HCT116 (cell line): Measurements from ENCODE around the gene COG8. TPM values are rescaled to one million over a fixed set of nuclear protein-coding genes. Genes with fewer than 3 reads are reported as not detected.

Experiments
- ATAC-seq: fragments of 200-7000 bp; cut with Tn5 transposase; 2 replicates; pipeline ENCODE4 v1.9.1; 2020; ENCODE audit warnings: mild to moderate bottlenecking, moderate library complexity
- BruUV-seq: library from RNA; stranded (reverse); fragments of 400-500 nt; replicated peaks from 2 replicates; lab custom pipeline; 2021; lab: Mats Ljungman, UMichigan
- CTCF ChIA-PET: fragments of 300-600 bp; sonication (Branson Sonifier 250); formaldehyde crosslinking; loops from one replicate; lab custom pipeline; 2021; ENCODE audit warnings: antibody characterized with exemption; lab: Charles Lee
- POLR2A ChIA-PET: fragments of 300-600, 350-600 bp; sonication (Branson Sonifier 250); formaldehyde crosslinking; loops from one replicate; lab custom pipeline; 2021; ENCODE audit warnings: antibody characterized with exemption; lab: Charles Lee
- RAD21 ChIA-PET, 2 experiments: fragments of 300-600 bp; sonication (Branson Sonifier 250); formaldehyde crosslinking; loops; one replicate each; lab custom pipeline; 2023; ENCODE audit warnings: low total read pairs in 2 of 2; ENCODE audit not compliant: uncharacterized antibody in 2 of 2, unreplicated experiment in 2 of 2, low non-redundant PET in 1 of 2; lab: Charles Lee
- DNase-seq: peaks from one replicate; pipeline ENCODE4 v3.0.0-alpha.2; 2010; ENCODE audit warnings: low read depth, low spot score
- H2AFZ ChIP-seq: fragments of 200-600 bp; shearing (Covaris generic), sonication (generic); 2 replicates; pipeline ENCODE4 v1.6.1; 2017; ENCODE audit warnings: low read depth, mixed run types, mixed read lengths, antibody characterized with exemption, low read length; ENCODE audit not compliant: poor library complexity, severe bottlenecking
- H3K27ac ChIP-seq: 2 replicates; pipeline ENCODE4 v1.5.1; 2012; ENCODE audit warnings: low read depth, low read length
- H3K27me3 ChIP-seq: fragments of 200-600 bp; sonication (generic); 2 replicates; pipeline ENCODE4 v1.6.1; 2016; ENCODE audit warnings: mixed run types, low read length, mixed read lengths; ENCODE audit not compliant: insufficient read depth
- H3K36me3 ChIP-seq, 2 experiments: fragments of 200-500 bp in 1 of 2; fragments of 200-600 bp in 1 of 2; sonication (Bioruptor generic) in 1 of 2; sonication (generic) in 1 of 2; 2 replicates each; pipeline versions ENCODE4 v1.5.1 to v1.6.1; 2014 to 2016; ENCODE audit warnings: low read length in 2 of 2, inconsistent platforms in 1 of 2, mixed read lengths in 1 of 2, mixed run types in 1 of 2; ENCODE audit not compliant: insufficient read depth in 2 of 2, control insufficient read depth in 1 of 2
- H3K4me1 ChIP-seq, 2 experiments: fragments of 200-600 bp in 1 of 2; sonication (generic) in 1 of 2; 2 replicates each; pipeline versions ENCODE4 v1.5.1 to v1.6.1; 2012 to 2017; ENCODE audit warnings: low read length in 2 of 2, inconsistent platforms in 1 of 2, mild to moderate bottlenecking in 1 of 2, mixed read lengths in 1 of 2, mixed run types in 1 of 2, moderate library complexity in 1 of 2; ENCODE audit not compliant: insufficient read depth in 2 of 2, control insufficient read depth in 1 of 2
- H3K4me2 ChIP-seq: fragments of 200-600 bp; sonication (generic); 2 replicates; pipeline ENCODE4 v1.6.1; 2017; ENCODE audit warnings: mixed run types, low read length, mixed read lengths
- H3K4me3 ChIP-seq, 2 experiments: fragments of 200-600 bp in 1 of 2; sonication (generic) in 1 of 2; replicated peaks in 1 of 2; 2 replicates each; pipeline ENCODE4 v1.5.1; 2011 to 2016; ENCODE audit warnings: low read length in 2 of 2, control low read depth in 1 of 2, low read depth in 1 of 2, mild to moderate bottlenecking in 1 of 2, mixed read lengths in 1 of 2, mixed run types in 1 of 2
- H3K79me2 ChIP-seq: fragments of 200-600 bp; sonication (generic); 2 replicates; pipeline ENCODE4 v1.6.1; 2017; ENCODE audit warnings: mild to moderate bottlenecking, mixed run types, low read length, moderate library complexity, mixed read lengths; ENCODE audit not compliant: insufficient read depth
- H3K9ac ChIP-seq: fragments of 200-600 bp; sonication (generic); 2 replicates; pipeline ENCODE4 v1.6.1; 2016; ENCODE audit warnings: low read length, mixed read lengths
- H3K9me2 ChIP-seq: fragments of 200-600 bp; sonication (generic), shearing (Covaris generic); 2 replicates; pipeline ENCODE4 v1.6.1; 2017; ENCODE audit warnings: mixed run types, mild to moderate bottlenecking, moderate library complexity; ENCODE audit not compliant: insufficient read depth
- H3K9me3 ChIP-seq, 2 experiments: fragments of 200-500 bp in 1 of 2; fragments of 200-600 bp in 1 of 2; sonication (Bioruptor generic) in 1 of 2; sonication (generic) in 1 of 2; 2 replicates each; pipeline ENCODE4 v1.6.1; 2014 to 2017; ENCODE audit warnings: low read length in 2 of 2, mixed read lengths in 2 of 2, inconsistent platforms in 1 of 2, low read depth in 1 of 2, mild to moderate bottlenecking in 1 of 2, mixed run types in 1 of 2, moderate library complexity in 1 of 2; ENCODE audit not compliant: control insufficient read depth in 1 of 2, insufficient read depth in 1 of 2
- H4K20me1 ChIP-seq: fragments of 200-600 bp; sonication (generic), shearing (Covaris generic); 2 replicates; pipeline ENCODE4 v1.6.1; 2017; ENCODE audit warnings: mixed run types, mild to moderate bottlenecking, moderate library complexity; ENCODE audit not compliant: insufficient read depth
- CBX3 ChIP-seq: IDR thresholded peaks from 2 replicates; pipeline ENCODE4 v1.6.1; 2012; ENCODE audit warnings: low read depth
- CEBPB ChIP-seq: IDR thresholded peaks from 2 replicates; pipeline ENCODE4 v1.6.1; 2012; ENCODE audit warnings: low read depth
- EGR1 ChIP-seq: IDR thresholded peaks from 2 replicates; pipeline ENCODE4 v1.6.1; 2012; ENCODE audit warnings: low read depth
- ELF1 ChIP-seq: IDR thresholded peaks from 2 replicates; pipeline ENCODE4 v1.6.1; 2012; ENCODE audit warnings: low read depth, borderline replicate concordance
- POLR2AphosphoS5 ChIP-seq: IDR thresholded peaks from 2 replicates; pipeline ENCODE4 v1.6.1; 2011; ENCODE audit warnings: mild to moderate bottlenecking, low read depth, low read length, moderate library complexity
- RAD21 ChIP-seq: IDR thresholded peaks from 2 replicates; pipeline ENCODE4 v1.6.1; 2012; ENCODE audit warnings: low read depth, mild to moderate bottlenecking
- SIN3A ChIP-seq: IDR thresholded peaks from 2 replicates; pipeline ENCODE4 v1.6.1; 2012; ENCODE audit warnings: low read depth
- SP1 ChIP-seq: IDR thresholded peaks from 2 replicates; pipeline ENCODE4 v1.6.1; 2012; ENCODE audit warnings: low read depth
- SRF ChIP-seq: IDR thresholded peaks from 2 replicates; pipeline ENCODE4 v1.6.1; 2012; ENCODE audit warnings: low read depth
- TCF7L2 ChIP-seq: IDR thresholded peaks from 2 replicates; pipeline ENCODE4 v1.7.0; 2011; ENCODE audit warnings: borderline replicate concordance, inconsistent platforms; ENCODE audit not compliant: insufficient read depth, insufficient read length; ENCODE audit errors: extremely low read depth
- ZFX ChIP-seq: fragments of 450-650 bp; IDR thresholded peaks from 2 replicates; pipeline ENCODE4 v1.6.1; 2017
- intact Hi-C: fragments of 100-400 bp; cut with micrococcal nuclease; formaldehyde crosslinking; loops from 2 replicates; pipeline ENCODE4 v1.10.0; 2022
- total RNA-seq: library from RNA; stranded (reverse); gene quantifications from one replicate; pipeline ENCODE4 v1.2.1, GENCODE V29; 2021; ENCODE audit not compliant: unreplicated experiment
- TF ChIP-seq, protein P1 (sequence below): IDR thresholded peaks from 2 replicates; pipeline ENCODE4 v1.6.1; 2012
- TF ChIP-seq, protein P2 (sequence below), 3 experiments: fragments of 200-600 bp in 1 of 3; sonication (generic) in 1 of 3; IDR thresholded peaks in 2 of 3; conservative IDR thresholded peaks in 1 of 3; 2 replicates each; pipeline ENCODE4 v1.5.1; 2012 to 2017; ENCODE audit warnings: low read depth in 2 of 3, low read length in 2 of 3, antibody characterized with exemption in 1 of 3, borderline replicate concordance in 1 of 3, control low read depth in 1 of 3, mild to moderate bottlenecking in 1 of 3, mixed read lengths in 1 of 3, mixed run types in 1 of 3, moderate library complexity in 1 of 3; ENCODE audit not compliant: insufficient read depth in 1 of 3
- TF ChIP-seq, protein P3 (sequence below): IDR thresholded peaks from 2 replicates; pipeline ENCODE4 v1.6.1; 2012; ENCODE audit warnings: low read depth

Gene COG8
- total RNA-seq, 1 experiment from 2014 or later, result 50.3 TPM

DNA sequence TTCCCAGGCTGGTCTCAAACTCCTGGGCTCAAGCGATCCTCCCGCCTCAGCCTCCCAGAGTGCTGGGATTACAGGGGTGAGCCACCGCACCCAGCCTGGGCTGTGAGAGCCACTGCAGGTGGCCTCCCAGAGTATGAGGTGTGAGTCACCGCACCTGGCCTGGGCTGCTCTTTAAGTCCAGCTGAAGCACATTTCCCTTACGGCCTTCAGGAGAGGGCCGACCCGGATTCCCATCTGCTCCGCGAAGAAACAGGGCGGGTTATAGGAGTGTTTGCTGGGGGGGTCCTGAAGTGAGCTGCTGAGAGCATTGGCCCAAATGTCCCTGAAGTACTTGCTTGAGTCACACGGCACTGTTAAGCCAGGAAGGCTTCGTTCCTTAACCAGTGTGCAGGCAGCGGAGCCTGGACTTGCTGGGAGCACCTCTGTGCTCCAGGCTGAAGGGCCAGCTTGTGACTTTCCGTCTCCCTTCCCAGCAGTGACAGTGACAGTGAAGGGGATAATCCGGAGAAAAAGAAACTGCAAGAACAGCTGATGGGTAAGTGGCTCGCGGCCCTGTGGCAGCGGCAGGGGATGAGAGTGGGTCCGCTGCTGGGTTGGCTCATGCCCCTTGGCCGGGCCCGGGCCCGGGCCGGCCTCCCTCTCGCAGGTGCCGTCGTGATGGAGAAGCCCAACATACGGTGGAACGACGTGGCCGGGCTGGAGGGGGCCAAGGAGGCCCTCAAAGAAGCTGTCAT, 21.0 kb downstream of the COG8 start:
- no peaks in the 10 kb centered on the region for H3K9me2 ChIP-seq
- POLR2A ChIA-PET, result no interaction called here
- H3K27me3 ChIP-seq, result no peaks in the 10 kb centered on the region
- no peak overlapping the region; the same call in 1 of the 2 replicates for H3K27ac ChIP-seq
- H3K4me2 ChIP-seq, result no peak overlapping the region
- intact Hi-C loops, result no loop called here
- DNase-seq (no peak), ATAC-seq (peak; percentile 33; the same call in 1 of the 2 replicates)
- BruUV-seq, result no TSS peak
- no peak overlapping the region for H3K9ac ChIP-seq
- peaks cover 71% of the 10 kb centered on the region for H3K79me2 ChIP-seq
- RAD21 ChIA-PET, result no interaction called here
- no peaks in the 10 kb centered on the region for H4K20me1 ChIP-seq
- H3K4me3 ChIP-seq, result no peak overlapping the region
- no peaks in the 10 kb centered on the region for H3K9me3 ChIP-seq
- no peaks in the 10 kb centered on the region for H3K4me1 ChIP-seq
- peaks cover 42 to 60% of the 10 kb centered on the region in 2 experiments; a peak in 3 of 4 replicates for H3K36me3 ChIP-seq
- CTCF ChIA-PET, result no interaction called here
- no peak overlapping the region for H2AFZ ChIP-seq
- TF ChIP-seq, protein P1, sequence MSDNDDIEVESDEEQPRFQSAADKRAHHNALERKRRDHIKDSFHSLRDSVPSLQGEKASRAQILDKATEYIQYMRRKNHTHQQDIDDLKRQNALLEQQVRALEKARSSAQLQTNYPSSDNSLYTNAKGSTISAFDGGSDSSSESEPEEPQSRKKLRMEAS, result no peak
- no peak for TF ChIP-seq EGR1
- TF ChIP-seq SIN3A, result no peak
- TF ChIP-seq, all 23 proteins: peak for 0

DNA sequence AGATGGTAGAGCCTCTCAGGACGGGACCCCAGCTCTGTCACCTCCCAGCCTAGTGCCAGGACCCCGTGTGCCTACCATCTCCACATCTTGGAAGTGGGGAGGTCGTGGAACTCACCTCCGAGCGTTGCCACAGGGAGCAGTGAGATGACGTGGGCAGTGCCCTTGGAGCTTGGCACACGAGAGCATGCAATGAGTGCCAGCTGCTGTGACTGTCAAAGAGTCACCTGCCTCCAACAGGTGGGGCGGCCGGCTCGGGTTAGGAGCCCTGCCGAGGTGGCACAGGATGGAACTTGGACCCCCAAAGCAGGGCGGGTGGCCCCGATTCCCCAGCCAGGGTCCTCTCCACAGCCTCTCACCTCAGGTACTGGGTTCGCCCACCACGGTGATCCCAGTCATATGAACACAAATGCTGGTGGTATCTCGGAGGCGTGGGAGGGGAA, 22.7 kb downstream of the COG8 start:
- H3K9me3 ChIP-seq, result no peaks in the 10 kb centered on the region
- no peak overlapping the region for H3K9ac ChIP-seq
- no TSS peak for BruUV-seq
- no peak overlapping the region for H3K27ac ChIP-seq
- ATAC-seq (no peak), DNase-seq (no peak)
- H3K36me3 ChIP-seq, result peaks cover 34 to 53% of the 10 kb centered on the region in 2 experiments; a peak in 3 of 4 replicates
- intact Hi-C loops, result no loop called here
- TF ChIP-seq, protein P2, sequence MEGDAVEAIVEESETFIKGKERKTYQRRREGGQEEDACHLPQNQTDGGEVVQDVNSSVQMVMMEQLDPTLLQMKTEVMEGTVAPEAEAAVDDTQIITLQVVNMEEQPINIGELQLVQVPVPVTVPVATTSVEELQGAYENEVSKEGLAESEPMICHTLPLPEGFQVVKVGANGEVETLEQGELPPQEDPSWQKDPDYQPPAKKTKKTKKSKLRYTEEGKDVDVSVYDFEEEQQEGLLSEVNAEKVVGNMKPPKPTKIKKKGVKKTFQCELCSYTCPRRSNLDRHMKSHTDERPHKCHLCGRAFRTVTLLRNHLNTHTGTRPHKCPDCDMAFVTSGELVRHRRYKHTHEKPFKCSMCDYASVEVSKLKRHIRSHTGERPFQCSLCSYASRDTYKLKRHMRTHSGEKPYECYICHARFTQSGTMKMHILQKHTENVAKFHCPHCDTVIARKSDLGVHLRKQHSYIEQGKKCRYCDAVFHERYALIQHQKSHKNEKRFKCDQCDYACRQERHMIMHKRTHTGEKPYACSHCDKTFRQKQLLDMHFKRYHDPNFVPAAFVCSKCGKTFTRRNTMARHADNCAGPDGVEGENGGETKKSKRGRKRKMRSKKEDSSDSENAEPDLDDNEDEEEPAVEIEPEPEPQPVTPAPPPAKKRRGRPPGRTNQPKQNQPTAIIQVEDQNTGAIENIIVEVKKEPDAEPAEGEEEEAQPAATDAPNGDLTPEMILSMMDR (IDR thresholded peaks at IDR 0.05 in 2 of 3, conservative IDR thresholded peaks at IDR 0.05 in 1 of 3; ENCODE audit: borderline replicate concordance in 1 of 3, insufficient read depth in 1 of 3, low read depth in 2 of 3, low read length in 2 of 3), result no peak
- no peak for TF ChIP-seq ZFX
- TF ChIP-seq TCF7L2, result no peak
- TF ChIP-seq ELF1, result no peak
- TF ChIP-seq SRF, result no peak
- no peak for TF ChIP-seq SP1
- TF ChIP-seq, protein P3, sequence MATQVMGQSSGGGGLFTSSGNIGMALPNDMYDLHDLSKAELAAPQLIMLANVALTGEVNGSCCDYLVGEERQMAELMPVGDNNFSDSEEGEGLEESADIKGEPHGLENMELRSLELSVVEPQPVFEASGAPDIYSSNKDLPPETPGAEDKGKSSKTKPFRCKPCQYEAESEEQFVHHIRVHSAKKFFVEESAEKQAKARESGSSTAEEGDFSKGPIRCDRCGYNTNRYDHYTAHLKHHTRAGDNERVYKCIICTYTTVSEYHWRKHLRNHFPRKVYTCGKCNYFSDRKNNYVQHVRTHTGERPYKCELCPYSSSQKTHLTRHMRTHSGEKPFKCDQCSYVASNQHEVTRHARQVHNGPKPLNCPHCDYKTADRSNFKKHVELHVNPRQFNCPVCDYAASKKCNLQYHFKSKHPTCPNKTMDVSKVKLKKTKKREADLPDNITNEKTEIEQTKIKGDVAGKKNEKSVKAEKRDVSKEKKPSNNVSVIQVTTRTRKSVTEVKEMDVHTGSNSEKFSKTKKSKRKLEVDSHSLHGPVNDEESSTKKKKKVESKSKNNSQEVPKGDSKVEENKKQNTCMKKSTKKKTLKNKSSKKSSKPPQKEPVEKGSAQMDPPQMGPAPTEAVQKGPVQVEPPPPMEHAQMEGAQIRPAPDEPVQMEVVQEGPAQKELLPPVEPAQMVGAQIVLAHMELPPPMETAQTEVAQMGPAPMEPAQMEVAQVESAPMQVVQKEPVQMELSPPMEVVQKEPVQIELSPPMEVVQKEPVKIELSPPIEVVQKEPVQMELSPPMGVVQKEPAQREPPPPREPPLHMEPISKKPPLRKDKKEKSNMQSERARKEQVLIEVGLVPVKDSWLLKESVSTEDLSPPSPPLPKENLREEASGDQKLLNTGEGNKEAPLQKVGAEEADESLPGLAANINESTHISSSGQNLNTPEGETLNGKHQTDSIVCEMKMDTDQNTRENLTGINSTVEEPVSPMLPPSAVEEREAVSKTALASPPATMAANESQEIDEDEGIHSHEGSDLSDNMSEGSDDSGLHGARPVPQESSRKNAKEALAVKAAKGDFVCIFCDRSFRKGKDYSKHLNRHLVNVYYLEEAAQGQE, result no peak
- no peak for TF ChIP-seq EGR1
- no peak for TF ChIP-seq POLR2AphosphoS5
- TF ChIP-seq RAD21, result no peak
- no peak for TF ChIP-seq CBX3
- no peak for TF ChIP-seq CEBPB
- CTCF ChIA-PET, result no interaction called here
- no peak overlapping the region for H2AFZ ChIP-seq
- H3K79me2 ChIP-seq, result peaks cover 71% of the 10 kb centered on the region
- H3K27me3 ChIP-seq, result no peaks in the 10 kb centered on the region
- no peak overlapping the region for H3K4me2 ChIP-seq
- H4K20me1 ChIP-seq, result no peaks in the 10 kb centered on the region
- H3K4me3 ChIP-seq, result no peak overlapping the region
- peaks cover 2 to 5% of the 10 kb centered on the region in 2 experiments; a peak in 1 of 4 replicates for H3K4me1 ChIP-seq
- POLR2A ChIA-PET, result no interaction called here
- no peaks in the 10 kb centered on the region for H3K9me2 ChIP-seq
- RAD21 ChIA-PET, result no interaction called here
